ENCODE data around the gene PHF1.

PHF1 gene

DNA sequence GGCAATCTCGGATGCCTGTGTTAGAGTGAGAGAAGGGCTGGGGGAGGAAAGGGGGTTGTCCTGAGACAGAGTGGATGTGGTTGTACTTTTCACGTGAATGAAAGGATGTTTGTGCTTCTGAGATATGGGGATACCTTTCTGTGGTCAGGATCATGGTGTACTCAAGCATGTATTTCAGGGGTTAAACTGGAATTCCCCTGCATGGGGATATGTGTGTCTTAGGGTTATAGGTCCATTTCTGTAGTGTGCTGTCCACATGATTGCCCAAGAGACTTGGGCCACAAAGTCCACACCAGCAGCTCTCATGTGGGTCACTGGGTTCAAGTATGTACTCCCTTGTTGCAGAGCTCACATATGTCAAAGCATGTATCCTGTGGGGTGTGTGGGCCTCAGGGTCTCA, 19.5 kb downstream of the PHF1 start:
- Mint-ChIP-seq H3K4me1 (ENCODE audit: low read depth) (peaks cover 64% of the 10 kb centered on the region), H3K9me3 (no peaks in the 10 kb centered on the region), H3K27ac (peak overlapping the region; percentile 96), H3K27me3 (no peaks in the 10 kb centered on the region), H3K4me3 (peak overlapping the region; percentile 92), H3K36me3 (ENCODE audit: low read depth) (peaks cover 19% of the 10 kb centered on the region)
- DNase-seq: no peak

DNA sequence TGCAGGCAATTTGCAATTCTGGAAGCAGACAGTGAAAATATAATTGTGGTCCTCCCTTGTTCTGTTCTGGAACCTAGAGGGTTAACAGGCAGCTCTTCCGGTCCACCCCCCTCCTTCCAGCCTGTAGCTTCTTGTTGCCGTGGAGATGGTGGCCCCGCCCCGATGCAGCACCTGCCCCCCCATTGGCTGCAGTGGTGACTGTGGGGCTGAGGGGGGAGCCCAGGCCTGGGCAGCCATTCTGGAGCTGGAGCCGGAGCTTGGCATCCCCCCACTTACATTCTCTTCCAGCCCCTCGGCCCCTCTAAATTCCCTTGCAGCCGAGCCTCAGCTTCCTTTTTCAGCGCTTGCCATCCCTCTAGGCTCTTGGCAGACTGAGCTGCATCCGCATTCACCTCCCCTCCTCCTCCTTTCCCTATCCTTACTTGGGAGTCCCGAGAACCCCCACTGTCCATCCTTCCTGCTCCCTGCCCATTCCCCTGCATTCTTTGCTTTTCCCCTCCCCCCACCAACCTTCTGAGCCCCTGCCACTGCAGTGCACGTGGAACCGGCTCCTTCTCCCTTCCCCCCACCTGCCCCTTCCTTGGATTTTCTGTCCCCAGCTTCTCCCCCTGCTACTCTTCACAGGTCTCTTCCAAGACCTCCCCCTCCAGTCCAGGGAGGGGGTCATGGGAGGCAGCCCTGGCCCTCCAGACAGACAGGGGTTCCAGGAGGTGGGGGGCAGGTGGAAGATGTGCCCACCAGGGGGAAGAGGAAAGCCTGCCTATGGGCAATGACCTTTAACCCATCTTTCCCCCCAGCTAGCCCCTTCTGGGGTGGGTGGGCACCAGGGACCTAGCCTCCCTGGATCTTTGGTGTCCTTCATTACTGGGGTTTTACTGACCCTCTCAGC, 20.4 kb downstream of the PHF1 start:
- no peaks in the 10 kb centered on the region for H3K27me3 Mint-ChIP-seq
- H3K4me3 Mint-ChIP-seq: peak overlapping the region; percentile 92
- DNase-seq: peak; percentile 85
- H3K27ac Mint-ChIP-seq: peak overlapping the region; percentile 96
- H3K4me1 Mint-ChIP-seq (ENCODE audit: low read depth): peaks cover 60% of the 10 kb centered on the region
- H3K36me3 Mint-ChIP-seq (ENCODE audit: low read depth): peaks cover 27% of the 10 kb centered on the region
- H3K9me3 Mint-ChIP-seq: no peaks in the 10 kb centered on the region

DNA sequence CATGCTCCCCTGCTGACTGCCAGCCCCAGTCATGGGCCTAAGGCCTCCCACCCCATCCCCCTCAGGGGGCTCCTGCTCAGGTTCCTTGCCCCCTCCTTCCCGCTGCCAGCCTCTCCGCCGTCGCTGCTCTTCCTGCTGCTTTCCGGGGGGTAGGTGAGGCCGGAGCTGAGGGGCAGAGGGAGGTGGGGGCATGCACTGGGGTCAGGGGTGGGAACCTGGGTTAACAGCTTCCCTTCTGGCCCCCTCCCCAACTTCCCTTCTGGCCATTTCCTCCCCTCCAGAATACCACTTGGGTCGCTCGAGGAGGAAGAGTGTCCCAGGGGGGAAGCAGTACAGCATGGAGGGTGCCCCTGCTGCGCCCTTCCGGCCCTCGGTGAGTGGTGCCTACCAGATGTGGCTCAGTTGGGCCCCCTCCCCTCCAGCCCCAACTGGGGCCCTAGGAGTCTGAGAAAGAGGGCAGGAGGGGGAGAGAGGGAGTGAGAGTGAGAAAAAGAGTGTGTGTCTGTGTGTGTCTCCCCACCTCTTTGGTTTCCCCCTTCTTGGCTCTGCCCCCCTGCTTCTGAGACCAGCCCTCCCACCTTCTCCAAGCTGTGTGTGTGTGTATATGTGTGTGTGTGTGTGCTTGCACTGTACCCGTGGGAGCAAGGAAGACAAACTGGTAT, 21.2 kb downstream of the PHF1 start:
- peaks cover 35% of the 10 kb centered on the region for H3K36me3 Mint-ChIP-seq (ENCODE audit: low read depth)
- no peaks in the 10 kb centered on the region for H3K27me3 Mint-ChIP-seq

GRCh38 chr6:33432546-33432945, 21.7 kb downstream of the PHF1 start:
- Mint-ChIP-seq H3K27me3 (no peaks in the 10 kb centered on the region), H3K36me3 (ENCODE audit: low read depth) (peaks cover 40% of the 10 kb centered on the region), H3K4me3 (peak overlapping the region; percentile 92), H3K27ac (peak overlapping the region; percentile 70), H3K4me1 (ENCODE audit: low read depth) (peaks cover 48% of the 10 kb centered on the region), H3K9me3 (no peaks in the 10 kb centered on the region)
- DNase-seq: no peak

More for the DNA sequence above, 21.2 kb downstream of the PHF1 start:
- Mint-ChIP-seq H3K9me3 (no peaks in the 10 kb centered on the region), H3K27ac (peak overlapping the region; percentile 10), H3K4me3 (peak overlapping the region; percentile 92), H3K4me1 (ENCODE audit: low read depth) (peaks cover 54% of the 10 kb centered on the region)
- DNase-seq: no peak

- peak overlapping the region; percentile 45 for H3K4me3 Mint-ChIP-seq
- H3K27ac Mint-ChIP-seq: peak overlapping the region; percentile 70
- no peaks in the 10 kb centered on the region for H3K27me3 Mint-ChIP-seq
- peaks cover 44% of the 10 kb centered on the region for H3K36me3 Mint-ChIP-seq (ENCODE audit: low read depth)
- no peaks in the 10 kb centered on the region for H3K9me3 Mint-ChIP-seq
- no peak for DNase-seq
- H3K4me1 Mint-ChIP-seq (ENCODE audit: low read depth): peaks cover 47% of the 10 kb centered on the region
Measured at GRCh38 chr6:33433001-33433543, 22.3 kb downstream of the PHF1 start.

GRCh38 chr6:33433544-33434191, 22.9 kb downstream of the PHF1 start:
- no peaks in the 10 kb centered on the region for H3K9me3 Mint-ChIP-seq
- H3K27me3 Mint-ChIP-seq: no peaks in the 10 kb centered on the region
- no peak overlapping the region for H3K27ac Mint-ChIP-seq
- no peak overlapping the region for H3K4me3 Mint-ChIP-seq
- DNase-seq: no peak
- H3K36me3 Mint-ChIP-seq (ENCODE audit: low read depth): peaks cover 46% of the 10 kb centered on the region
- H3K4me1 Mint-ChIP-seq (ENCODE audit: low read depth): peaks cover 41% of the 10 kb centered on the region

GRCh38 chr6:33434961-33435360, 24.1 kb downstream of the PHF1 start:
- no peak overlapping the region for H3K4me3 Mint-ChIP-seq
- H3K36me3 Mint-ChIP-seq (ENCODE audit: low read depth): peaks cover 57% of the 10 kb centered on the region
- no peak for DNase-seq
- H3K27me3 Mint-ChIP-seq: no peaks in the 10 kb centered on the region
- no peaks in the 10 kb centered on the region for H3K9me3 Mint-ChIP-seq
- peak overlapping the region; percentile 11 for H3K27ac Mint-ChIP-seq
- peaks cover 31% of the 10 kb centered on the region for H3K4me1 Mint-ChIP-seq (ENCODE audit: low read depth)

GRCh38 chr6:33437666-33438065, 26.9 kb downstream of the PHF1 start:
- peaks cover 77% of the 10 kb centered on the region for H3K36me3 Mint-ChIP-seq (ENCODE audit: low read depth)
- H3K27me3 Mint-ChIP-seq: no peaks in the 10 kb centered on the region
- H3K9me3 Mint-ChIP-seq: no peaks in the 10 kb centered on the region
- H3K4me3 Mint-ChIP-seq: no peak overlapping the region
- no peak for DNase-seq
- no peak overlapping the region for H3K27ac Mint-ChIP-seq
- H3K4me1 Mint-ChIP-seq (ENCODE audit: low read depth): peaks cover 8% of the 10 kb centered on the region

GRCh38 chr6:33438978-33439594, 28.3 kb downstream of the PHF1 start:
- no peaks in the 10 kb centered on the region for H3K9me3 Mint-ChIP-seq
- peaks cover 3% of the 10 kb centered on the region for H3K4me1 Mint-ChIP-seq (ENCODE audit: low read depth)
- H3K4me3 Mint-ChIP-seq: no peak overlapping the region
- no peaks in the 10 kb centered on the region for H3K27me3 Mint-ChIP-seq
- peaks cover 82% of the 10 kb centered on the region for H3K36me3 Mint-ChIP-seq (ENCODE audit: low read depth)
- peak overlapping the region; percentile 19 for H3K27ac Mint-ChIP-seq
- DNase-seq: no peak

DNA sequence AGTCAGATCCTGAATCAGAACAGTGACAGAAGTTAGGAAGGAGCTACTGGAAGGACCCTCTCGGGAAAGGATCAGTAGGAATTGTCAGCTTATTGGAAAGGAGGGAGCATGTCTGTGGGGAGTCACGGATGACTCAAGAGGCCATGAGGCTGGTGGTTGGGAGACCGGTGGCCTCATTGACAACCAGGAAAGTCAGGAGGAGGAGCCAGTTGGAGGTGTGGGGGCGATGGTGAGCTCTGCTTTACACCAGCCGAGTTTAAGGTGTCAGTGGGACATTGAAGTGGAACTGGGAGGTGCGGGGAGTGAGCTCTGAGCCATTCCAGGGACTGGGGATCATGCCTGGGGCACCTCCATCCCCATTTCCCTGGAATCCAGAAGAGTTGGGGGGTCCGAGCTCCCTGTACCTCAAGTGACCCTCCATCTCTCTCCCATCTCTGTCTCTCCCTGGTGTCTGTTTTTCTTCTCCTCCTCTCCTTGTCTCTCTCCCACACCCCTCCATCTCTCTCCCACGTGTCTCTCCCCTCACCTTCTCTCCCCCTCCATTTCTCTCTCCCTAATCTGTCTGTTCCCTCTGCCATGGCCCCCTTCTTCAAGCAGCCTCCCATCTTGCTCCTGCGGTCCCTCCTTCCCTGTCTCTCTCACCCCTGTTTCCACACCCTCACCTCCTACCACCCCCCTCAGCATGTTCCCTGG, 29.3 kb downstream of the PHF1 start:
- no peak for DNase-seq
- Mint-ChIP-seq H3K27me3 (no peaks in the 10 kb centered on the region), H3K27ac (peak overlapping the region; percentile 28), H3K4me3 (no peak overlapping the region), H3K36me3 (ENCODE audit: low read depth) (peaks cover 91% of the 10 kb centered on the region), H3K9me3 (no peaks in the 10 kb centered on the region), H3K4me1 (ENCODE audit: low read depth) (peaks cover 3% of the 10 kb centered on the region)

- no peaks in the 10 kb centered on the region for H3K27me3 Mint-ChIP-seq
- H3K9me3 Mint-ChIP-seq: no peaks in the 10 kb centered on the region
- DNase-seq: no peak
- peaks cover 88% of the 10 kb centered on the region for H3K36me3 Mint-ChIP-seq (ENCODE audit: low read depth)
- H3K4me1 Mint-ChIP-seq (ENCODE audit: low read depth): peaks cover 3% of the 10 kb centered on the region
- peak overlapping the region; percentile 65 for H3K27ac Mint-ChIP-seq
- no peak overlapping the region for H3K4me3 Mint-ChIP-seq
Measured at GRCh38 chr6:33440649-33441309, 30.0 kb downstream of the PHF1 start.

DNA sequence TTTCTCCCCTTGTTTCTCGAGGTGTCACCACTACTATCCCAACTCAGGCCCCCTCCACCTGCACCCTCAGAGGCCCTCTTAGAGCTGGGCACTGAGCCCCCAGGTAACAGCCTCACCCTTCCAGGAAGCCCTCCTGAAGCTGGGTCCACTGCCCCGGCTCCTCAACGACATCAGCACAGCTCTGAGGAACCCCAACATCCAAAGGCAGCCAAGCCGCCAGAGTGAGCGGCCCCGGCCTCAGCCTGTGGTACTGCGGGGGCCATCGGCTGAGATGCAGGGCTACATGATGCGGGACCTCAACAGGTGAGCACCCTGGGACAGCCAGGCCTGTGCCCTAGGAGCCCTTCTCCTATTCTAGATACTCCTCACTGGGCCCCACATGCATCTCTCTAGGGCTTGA, 30.6 kb downstream of the PHF1 start:
- Mint-ChIP-seq H3K9me3 (no peaks in the 10 kb centered on the region), H3K27ac (peak overlapping the region; percentile 72), H3K4me3 (no peak overlapping the region), H3K4me1 (ENCODE audit: low read depth) (peaks cover 3% of the 10 kb centered on the region), H3K27me3 (no peaks in the 10 kb centered on the region), H3K36me3 (ENCODE audit: low read depth) (peaks cover 88% of the 10 kb centered on the region)
- DNase-seq: no peak

DNA sequence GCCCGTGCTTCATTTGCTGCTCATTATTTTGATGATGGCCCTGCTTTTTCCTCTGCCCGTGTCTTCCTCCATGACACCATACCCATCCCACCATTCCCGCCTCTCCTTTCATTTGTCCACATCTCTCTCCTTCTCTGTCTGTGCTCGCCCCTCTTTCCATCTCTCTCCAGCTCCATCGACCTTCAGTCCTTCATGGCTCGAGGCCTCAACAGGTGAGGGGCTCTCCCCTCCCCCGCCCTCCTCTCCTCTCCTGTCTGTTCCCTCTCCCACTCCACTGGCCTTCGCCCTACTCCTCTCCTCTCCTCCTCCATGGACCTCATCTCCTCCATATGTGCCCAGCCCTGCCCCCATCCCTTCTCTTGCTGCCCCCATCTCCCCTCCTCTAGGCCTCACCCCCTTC, 31.5 kb downstream of the PHF1 start:
- DNase-seq: no peak
- H3K27ac Mint-ChIP-seq: peak overlapping the region; percentile 72
- H3K36me3 Mint-ChIP-seq (ENCODE audit: low read depth): peaks cover 87% of the 10 kb centered on the region
- no peak overlapping the region for H3K4me3 Mint-ChIP-seq
- H3K4me1 Mint-ChIP-seq (ENCODE audit: low read depth): peaks cover 3% of the 10 kb centered on the region
- H3K27me3 Mint-ChIP-seq: no peaks in the 10 kb centered on the region
- no peaks in the 10 kb centered on the region for H3K9me3 Mint-ChIP-seq

Measured in activated T-cell treated with anti-CD3 and anti-CD28 coated beads, Interleukin-2, amount 50 U/mL, for 24 hours (primary cell).